HG02852 (cell line): ENCODE results near the gene STRBP.
"Not testable (repeated sequence)": the region's sequence is repeated elsewhere in the genome, so short reads cannot be mapped to it uniquely, and the experiment has no call there.

ENCODE experiments used
- ATAC-seq: cut with Tn5 transposase; IDR thresholded peaks from one replicate; pipeline ENCODE4 v1.9.1; 2021; ENCODE audit warnings: mild to moderate bottlenecking, moderate library complexity; ENCODE audit not compliant: unreplicated experiment

The STRBP gene

GRCh38 chr9:123200469-123200868, 67.9 kb downstream of the STRBP start:
- ATAC-seq: not testable (repeated sequence)

- ATAC-seq: no peak
These were observed 72.3 kb downstream of the STRBP start for GRCh38 chr9:123196124-123196523.

- no peak for ATAC-seq
These were observed 74.4 kb downstream of the STRBP start for GRCh38 chr9:123194023-123194422.

GRCh38 chr9:123191680-123192079, 76.7 kb downstream of the STRBP start:
- no peak for ATAC-seq

GRCh38 chr9:123191260-123191659, 77.1 kb downstream of the STRBP start:
- no peak for ATAC-seq

GRCh38 chr9:123187131-123187530, 81.3 kb downstream of the STRBP start:
- no peak for ATAC-seq

GRCh38 chr9:123186029-123186428, 82.4 kb downstream of the STRBP start:
- not testable (repeated sequence) for ATAC-seq

- no peak for ATAC-seq
These were observed 91.4 kb downstream of the STRBP start for GRCh38 chr9:123176949-123177348.

- no peak for ATAC-seq
These were observed 92.3 kb downstream of the STRBP start for GRCh38 chr9:123175854-123176629.

- ATAC-seq: peak; percentile 94
These were observed 93.4 kb downstream of the STRBP start for GRCh38 chr9:123174887-123175518.

- ATAC-seq: no peak
These were observed 94.3 kb downstream of the STRBP start for GRCh38 chr9:123174079-123174478.

- no peak for ATAC-seq
These were observed 98.5 kb downstream of the STRBP start for GRCh38 chr9:123169926-123170325.

GRCh38 chr9:123168586-123168985, 99.8 kb downstream of the STRBP start:
- ATAC-seq: no peak

- no peak for ATAC-seq
These were observed 100.9 kb downstream of the STRBP start for GRCh38 chr9:123167474-123167873.

- ATAC-seq: no peak
These were observed 102.6 kb downstream of the STRBP start for GRCh38 chr9:123165813-123166212.

- no peak for ATAC-seq
These were observed 104.1 kb downstream of the STRBP start for GRCh38 chr9:123164285-123164684.

- ATAC-seq: no peak
These were observed 105.5 kb downstream of the STRBP start for GRCh38 chr9:123162791-123163345.

- ATAC-seq: no peak
These were observed 106.0 kb downstream of the STRBP start for GRCh38 chr9:123162360-123162759.

- no peak for ATAC-seq
These were observed 111.2 kb downstream of the STRBP start for GRCh38 chr9:123157221-123157620.

GRCh38 chr9:123150708-123151503, 117.5 kb downstream of the STRBP start:
- no peak for ATAC-seq

GRCh38 chr9:123149067-123149466, 119.3 kb downstream of the STRBP start:
- no peak for ATAC-seq
